ENCODE results near the gene DUSP16.

The DUSP16 gene

GRCh38 chr12:12433203-12433731, 129.4 kb downstream of the DUSP16 start:
- no peak for TF ChIP-seq CTCF (IDR thresholded peaks at IDR 0.05; ENCODE audit: low read depth, low read length, missing control alignments)
- Histone ChIP-seq H3K27ac (no peak overlapping the region), H3K27me3 (replicated peaks) (no peaks in the 10 kb centered on the region), H3K4me3 (ENCODE audit: low read depth, low read length) (no peak overlapping the region), H3K36me3 (replicated peaks) (no peaks in the 10 kb centered on the region)
- in situ Hi-C loops (cut with HindIII; ENCODE audit: low pct_ligation_motif_present, low sequenced_read_pairs) = no loop called here
- DNase-seq = no peak

GRCh38 chr12:12432364-12432763, 130.3 kb downstream of the DUSP16 start:
- H3K36me3 ChIP-seq (replicated peaks) = no peaks in the 10 kb centered on the region
- in situ Hi-C loops (cut with HindIII; ENCODE audit: low pct_ligation_motif_present, low sequenced_read_pairs) = no loop called here
- H3K4me3 ChIP-seq (ENCODE audit: low read depth, low read length) = no peak overlapping the region
- DNase-seq = peak; percentile 39
- no peak overlapping the region for H3K27ac ChIP-seq
- no peak for TF ChIP-seq CTCF (IDR thresholded peaks at IDR 0.05; ENCODE audit: low read depth, low read length, missing control alignments)
- H3K27me3 ChIP-seq (replicated peaks) = no peaks in the 10 kb centered on the region

DNA sequence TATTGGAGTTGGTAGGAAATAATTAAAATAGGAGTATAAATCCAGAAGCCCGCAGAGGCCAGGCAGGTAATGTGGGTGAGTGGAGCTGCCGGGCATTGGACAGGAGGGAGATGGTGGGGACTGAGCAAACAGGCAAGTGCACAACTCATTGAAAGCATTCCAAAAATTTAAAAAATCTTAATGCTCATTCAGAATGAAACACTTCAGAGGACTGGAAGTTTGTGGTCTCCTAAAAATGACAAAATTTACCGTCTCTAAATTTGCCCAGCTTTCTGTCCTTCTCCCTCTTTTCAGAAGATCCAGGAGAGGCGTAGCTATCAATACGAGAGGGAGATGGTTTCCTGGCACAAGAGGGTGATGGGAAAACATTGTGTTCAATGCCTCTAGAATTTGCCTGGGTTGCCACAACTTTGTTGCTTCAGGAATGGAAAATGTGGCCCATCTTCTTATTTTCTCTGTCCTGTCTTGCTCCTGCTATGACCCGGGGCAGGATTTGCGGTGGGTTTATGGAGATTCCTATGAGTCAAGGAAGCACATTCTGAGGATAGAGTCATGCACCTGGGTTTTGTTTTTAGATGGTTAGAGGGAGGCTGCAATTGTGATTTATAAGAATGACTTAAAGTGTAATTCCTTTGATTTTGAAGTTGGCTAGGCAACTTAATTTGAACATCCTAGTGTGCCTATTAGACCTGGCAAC, 133.6 kb downstream of the DUSP16 start:
- no peak overlapping the region for H3K4me3 ChIP-seq (ENCODE audit: low read depth, low read length)
- no peak for DNase-seq
- no peaks in the 10 kb centered on the region for H3K27me3 ChIP-seq (replicated peaks)
- H3K36me3 ChIP-seq (replicated peaks) = no peaks in the 10 kb centered on the region
- in situ Hi-C loops (cut with HindIII; ENCODE audit: low pct_ligation_motif_present, low sequenced_read_pairs) = no loop called here
- no peak for TF ChIP-seq CTCF (IDR thresholded peaks at IDR 0.05; ENCODE audit: low read depth, low read length, missing control alignments)
- no peak overlapping the region for H3K27ac ChIP-seq

GRCh38 chr12:12428047-12428446, 134.6 kb downstream of the DUSP16 start:
- DNase-seq = no peak
- H3K4me3 ChIP-seq (ENCODE audit: low read depth, low read length) = no peak overlapping the region
- no peak for TF ChIP-seq CTCF (IDR thresholded peaks at IDR 0.05; ENCODE audit: low read depth, low read length, missing control alignments)
- H3K27ac ChIP-seq = no peak overlapping the region
- H3K36me3 ChIP-seq (replicated peaks) = no peaks in the 10 kb centered on the region
- H3K27me3 ChIP-seq (replicated peaks) = no peaks in the 10 kb centered on the region
- in situ Hi-C loops (cut with HindIII; ENCODE audit: low pct_ligation_motif_present, low sequenced_read_pairs) = no loop called here

- H3K27me3 ChIP-seq (replicated peaks) = no peaks in the 10 kb centered on the region
- no peak for DNase-seq
- H3K4me3 ChIP-seq (ENCODE audit: low read depth, low read length) = no peak overlapping the region
- TF ChIP-seq CTCF (IDR thresholded peaks at IDR 0.05; ENCODE audit: low read depth, low read length, missing control alignments) = no peak
- H3K27ac ChIP-seq = no peak overlapping the region
- H3K36me3 ChIP-seq (replicated peaks) = no peaks in the 10 kb centered on the region
- in situ Hi-C loops (cut with HindIII; ENCODE audit: low pct_ligation_motif_present, low sequenced_read_pairs) = no loop called here
Measured at GRCh38 chr12:12427568-12427967, 135.1 kb downstream of the DUSP16 start.

DNA sequence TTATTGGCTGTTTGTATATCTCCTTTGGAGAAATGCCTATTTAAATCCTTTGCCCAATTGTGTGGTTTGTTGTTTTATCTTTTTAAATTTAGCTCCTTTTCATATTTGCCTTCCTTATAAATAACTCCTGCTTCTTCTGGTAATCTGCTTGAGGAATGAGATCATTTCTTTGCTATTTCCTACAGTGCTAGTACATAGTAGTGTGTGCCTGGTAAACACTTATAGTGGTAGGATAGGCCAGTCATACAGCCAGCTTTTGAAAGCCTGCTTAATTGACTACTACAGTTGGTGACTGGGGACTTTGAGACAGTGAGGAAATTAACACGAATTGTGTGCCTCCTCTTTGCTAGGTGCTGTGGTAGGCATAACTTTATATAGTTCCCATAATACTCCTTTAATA, 137.0 kb downstream of the DUSP16 start:
- in situ Hi-C loops (cut with HindIII; ENCODE audit: low pct_ligation_motif_present, low sequenced_read_pairs) = no loop called here
- Histone ChIP-seq H3K27me3 (replicated peaks) (no peaks in the 10 kb centered on the region), H3K4me3 (ENCODE audit: low read depth, low read length) (no peak overlapping the region), H3K36me3 (replicated peaks) (no peaks in the 10 kb centered on the region), H3K27ac (no peak overlapping the region)
- no peak for DNase-seq
- no peak for TF ChIP-seq CTCF (IDR thresholded peaks at IDR 0.05; ENCODE audit: low read depth, low read length, missing control alignments)
